K562 (cell line): ENCODE data around the gene SYT17. TPM values are rescaled to one million over a fixed set of nuclear protein-coding genes. Genes with fewer than 3 reads are reported as not detected.

Experiments
- BHLHE40 ChIP-seq: IDR thresholded peaks from 2 replicates; pipeline ENCODE4 v1.6.1; 2011; ENCODE audit warnings: low read length, improper control_type of control experiment
- CBFA2T2 ChIP-seq: fragments of 450-650 bp; conservative IDR thresholded peaks from 2 replicates; pipeline ENCODE4 v1.6.1; 2017; ENCODE audit warnings: mild to moderate bottlenecking
- CTBP1 ChIP-seq: fragments of 450-650 bp; IDR thresholded peaks from 2 replicates; pipeline ENCODE4 v1.6.1; 2016; ENCODE audit warnings: borderline replicate concordance
- MBD2 ChIP-seq: sonication (generic); IDR thresholded peaks from 2 replicates; pipeline ENCODE4 v1.6.1; 2016; ENCODE audit warnings: low read depth, borderline replicate concordance
- NCOA1 ChIP-seq: fragments of 450-650 bp; IDR thresholded peaks from 2 replicates; pipeline ENCODE4 v1.6.1; 2016; ENCODE audit warnings: low read depth
- NR2F6 ChIP-seq: fragments of 450-650 bp; formaldehyde crosslinking; IDR thresholded peaks from 2 replicates; pipeline ENCODE4 v1.4.0; 2020; ENCODE audit warnings: mild to moderate bottlenecking
- PHF20 ChIP-seq: fragments of 450-650 bp; IDR thresholded peaks from 2 replicates; pipeline ENCODE4 v1.6.1; 2018; ENCODE audit not compliant: partially characterized antibody
- POLR2AphosphoS5 ChIP-seq: IDR thresholded peaks from 2 replicates; pipeline ENCODE4 v1.6.1; 2011; ENCODE audit warnings: mild to moderate bottlenecking, low read depth, low read length, moderate library complexity; ENCODE audit not compliant: control insufficient read depth, insufficient read depth
- PYGO2 ChIP-seq: fragments of 450-650 bp; IDR thresholded peaks from 2 replicates; pipeline ENCODE4 v1.6.1; 2016; ENCODE audit warnings: mild to moderate bottlenecking, missing genetic modification characterization, moderate library complexity, missing compliant biosample characterization
- RCOR1 ChIP-seq, 2 experiments: IDR thresholded peaks; 2 replicates each; pipeline ENCODE4 v1.6.1; 2012; ENCODE audit warnings: low read depth in 2 of 2, low read length in 2 of 2, borderline replicate concordance in 1 of 2, improper control_type of control experiment in 1 of 2
- TBL1XR1 ChIP-seq, 2 experiments: IDR thresholded peaks; 2 replicates each; pipeline ENCODE4 v1.6.1; 2012; ENCODE audit warnings: improper control_type of control experiment in 2 of 2, low read length in 2 of 2, mild to moderate bottlenecking in 1 of 2
- ZEB2 ChIP-seq: fragments of 450-650 bp; IDR thresholded peaks from 2 replicates; pipeline ENCODE4 v1.6.1; 2016
- polyA plus RNA-seq, 8 experiments: library from polyadenylated mRNA; depleted of rRNA in 4 of 8; stranded (reverse) in 5 of 8; unstranded in 3 of 8; fragments of >200 nt; fragmentation: Nextera tagmentation in 2 of 8; fragmentation: Illumina TruSeq in 1 of 8; extraction: Ambion mirVana in 2 of 8; extraction: Trizol in 1 of 8; gene quantifications; 2 replicates each; pipeline versions ENCODE4 v1.2.1 to v1.2.3, GENCODE V29; 2011 to 2014; ENCODE audit warnings: inconsistent platforms in 1 of 8, missing spikeins in 1 of 8
- total RNA-seq, 7 experiments: library from RNA; depleted of rRNA in 6 of 7; stranded (reverse); fragments of >200 nt in 6 of 7; fragmentation: Illumina TruSeq in 2 of 7; extraction: Trizol in 2 of 7; gene quantifications; 2 replicates each; pipeline versions ENCODE4 v1.2.1 to v1.2.3, GENCODE V29; 2011 to 2021; ENCODE audit warnings: low replicate concordance in 1 of 7
- TF ChIP-seq, protein P1 (sequence below): fragments of 450-650 bp; IDR thresholded peaks from 2 replicates; pipeline ENCODE4 v1.6.1; 2016; ENCODE audit warnings: mild to moderate bottlenecking, moderate library complexity
- TF ChIP-seq, protein P2 (sequence below): sonication (generic); formaldehyde crosslinking; IDR thresholded peaks from 2 replicates; pipeline ENCODE4 v1.5.0; 2020; ENCODE audit warnings: missing genetic modification reagents
- TF ChIP-seq, protein P3 (sequence below): fragments of 450-650 bp; IDR thresholded peaks from 2 replicates; pipeline ENCODE4 v1.7.0; 2016; ENCODE audit warnings: borderline replicate concordance

SYT17 gene
- total and polyA plus RNA-seq, 9 of the 15 experiments (the other 6 are each of a cell fraction or from before 2014, with no cell fraction given) = not detected

- TF ChIP-seq, protein P1, sequence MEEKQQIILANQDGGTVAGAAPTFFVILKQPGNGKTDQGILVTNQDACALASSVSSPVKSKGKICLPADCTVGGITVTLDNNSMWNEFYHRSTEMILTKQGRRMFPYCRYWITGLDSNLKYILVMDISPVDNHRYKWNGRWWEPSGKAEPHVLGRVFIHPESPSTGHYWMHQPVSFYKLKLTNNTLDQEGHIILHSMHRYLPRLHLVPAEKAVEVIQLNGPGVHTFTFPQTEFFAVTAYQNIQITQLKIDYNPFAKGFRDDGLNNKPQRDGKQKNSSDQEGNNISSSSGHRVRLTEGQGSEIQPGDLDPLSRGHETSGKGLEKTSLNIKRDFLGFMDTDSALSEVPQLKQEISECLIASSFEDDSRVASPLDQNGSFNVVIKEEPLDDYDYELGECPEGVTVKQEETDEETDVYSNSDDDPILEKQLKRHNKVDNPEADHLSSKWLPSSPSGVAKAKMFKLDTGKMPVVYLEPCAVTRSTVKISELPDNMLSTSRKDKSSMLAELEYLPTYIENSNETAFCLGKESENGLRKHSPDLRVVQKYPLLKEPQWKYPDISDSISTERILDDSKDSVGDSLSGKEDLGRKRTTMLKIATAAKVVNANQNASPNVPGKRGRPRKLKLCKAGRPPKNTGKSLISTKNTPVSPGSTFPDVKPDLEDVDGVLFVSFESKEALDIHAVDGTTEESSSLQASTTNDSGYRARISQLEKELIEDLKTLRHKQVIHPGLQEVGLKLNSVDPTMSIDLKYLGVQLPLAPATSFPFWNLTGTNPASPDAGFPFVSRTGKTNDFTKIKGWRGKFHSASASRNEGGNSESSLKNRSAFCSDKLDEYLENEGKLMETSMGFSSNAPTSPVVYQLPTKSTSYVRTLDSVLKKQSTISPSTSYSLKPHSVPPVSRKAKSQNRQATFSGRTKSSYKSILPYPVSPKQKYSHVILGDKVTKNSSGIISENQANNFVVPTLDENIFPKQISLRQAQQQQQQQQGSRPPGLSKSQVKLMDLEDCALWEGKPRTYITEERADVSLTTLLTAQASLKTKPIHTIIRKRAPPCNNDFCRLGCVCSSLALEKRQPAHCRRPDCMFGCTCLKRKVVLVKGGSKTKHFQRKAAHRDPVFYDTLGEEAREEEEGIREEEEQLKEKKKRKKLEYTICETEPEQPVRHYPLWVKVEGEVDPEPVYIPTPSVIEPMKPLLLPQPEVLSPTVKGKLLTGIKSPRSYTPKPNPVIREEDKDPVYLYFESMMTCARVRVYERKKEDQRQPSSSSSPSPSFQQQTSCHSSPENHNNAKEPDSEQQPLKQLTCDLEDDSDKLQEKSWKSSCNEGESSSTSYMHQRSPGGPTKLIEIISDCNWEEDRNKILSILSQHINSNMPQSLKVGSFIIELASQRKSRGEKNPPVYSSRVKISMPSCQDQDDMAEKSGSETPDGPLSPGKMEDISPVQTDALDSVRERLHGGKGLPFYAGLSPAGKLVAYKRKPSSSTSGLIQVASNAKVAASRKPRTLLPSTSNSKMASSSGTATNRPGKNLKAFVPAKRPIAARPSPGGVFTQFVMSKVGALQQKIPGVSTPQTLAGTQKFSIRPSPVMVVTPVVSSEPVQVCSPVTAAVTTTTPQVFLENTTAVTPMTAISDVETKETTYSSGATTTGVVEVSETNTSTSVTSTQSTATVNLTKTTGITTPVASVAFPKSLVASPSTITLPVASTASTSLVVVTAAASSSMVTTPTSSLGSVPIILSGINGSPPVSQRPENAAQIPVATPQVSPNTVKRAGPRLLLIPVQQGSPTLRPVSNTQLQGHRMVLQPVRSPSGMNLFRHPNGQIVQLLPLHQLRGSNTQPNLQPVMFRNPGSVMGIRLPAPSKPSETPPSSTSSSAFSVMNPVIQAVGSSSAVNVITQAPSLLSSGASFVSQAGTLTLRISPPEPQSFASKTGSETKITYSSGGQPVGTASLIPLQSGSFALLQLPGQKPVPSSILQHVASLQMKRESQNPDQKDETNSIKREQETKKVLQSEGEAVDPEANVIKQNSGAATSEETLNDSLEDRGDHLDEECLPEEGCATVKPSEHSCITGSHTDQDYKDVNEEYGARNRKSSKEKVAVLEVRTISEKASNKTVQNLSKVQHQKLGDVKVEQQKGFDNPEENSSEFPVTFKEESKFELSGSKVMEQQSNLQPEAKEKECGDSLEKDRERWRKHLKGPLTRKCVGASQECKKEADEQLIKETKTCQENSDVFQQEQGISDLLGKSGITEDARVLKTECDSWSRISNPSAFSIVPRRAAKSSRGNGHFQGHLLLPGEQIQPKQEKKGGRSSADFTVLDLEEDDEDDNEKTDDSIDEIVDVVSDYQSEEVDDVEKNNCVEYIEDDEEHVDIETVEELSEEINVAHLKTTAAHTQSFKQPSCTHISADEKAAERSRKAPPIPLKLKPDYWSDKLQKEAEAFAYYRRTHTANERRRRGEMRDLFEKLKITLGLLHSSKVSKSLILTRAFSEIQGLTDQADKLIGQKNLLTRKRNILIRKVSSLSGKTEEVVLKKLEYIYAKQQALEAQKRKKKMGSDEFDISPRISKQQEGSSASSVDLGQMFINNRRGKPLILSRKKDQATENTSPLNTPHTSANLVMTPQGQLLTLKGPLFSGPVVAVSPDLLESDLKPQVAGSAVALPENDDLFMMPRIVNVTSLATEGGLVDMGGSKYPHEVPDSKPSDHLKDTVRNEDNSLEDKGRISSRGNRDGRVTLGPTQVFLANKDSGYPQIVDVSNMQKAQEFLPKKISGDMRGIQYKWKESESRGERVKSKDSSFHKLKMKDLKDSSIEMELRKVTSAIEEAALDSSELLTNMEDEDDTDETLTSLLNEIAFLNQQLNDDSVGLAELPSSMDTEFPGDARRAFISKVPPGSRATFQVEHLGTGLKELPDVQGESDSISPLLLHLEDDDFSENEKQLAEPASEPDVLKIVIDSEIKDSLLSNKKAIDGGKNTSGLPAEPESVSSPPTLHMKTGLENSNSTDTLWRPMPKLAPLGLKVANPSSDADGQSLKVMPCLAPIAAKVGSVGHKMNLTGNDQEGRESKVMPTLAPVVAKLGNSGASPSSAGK = peak; percentile 22; the same call in 1 of the 2 replicates
- TF ChIP-seq NR2F6 (CRISPR knock-in tag) (no peak), CBFA2T2 (peak; percentile 37; the same call in 1 of the 2 replicates), BHLHE40 (0 out of 2 replicates have a peak, but pooled peaks have one; percentile 27), MBD2 (no peak), NCOA1 (peak; percentile 85), TBL1XR1 (IDR thresholded peaks at IDR 0.05; ENCODE audit: low read length in 2 of 2) (0 out of 4 replicates have a peak, but pooled peaks of 1 of the 2 experiments have one; percentile 72), ZEB2 (peak; percentile 80), POLR2AphosphoS5 (no peak), RCOR1 (IDR thresholded peaks at IDR 0.05; ENCODE audit: borderline replicate concordance in 1 of 2, low read depth in 2 of 2, low read length in 2 of 2) (0 out of 4 replicates have a peak, but pooled peaks of 1 of the 2 experiments have one; percentile 10), CTBP1 (peak; percentile 53; the same call in 1 of the 2 replicates), PYGO2 (tag) (0 out of 2 replicates have a peak, but pooled peaks have one; percentile 46), PHF20 (peak; percentile 39)
- TF ChIP-seq, protein P2, sequence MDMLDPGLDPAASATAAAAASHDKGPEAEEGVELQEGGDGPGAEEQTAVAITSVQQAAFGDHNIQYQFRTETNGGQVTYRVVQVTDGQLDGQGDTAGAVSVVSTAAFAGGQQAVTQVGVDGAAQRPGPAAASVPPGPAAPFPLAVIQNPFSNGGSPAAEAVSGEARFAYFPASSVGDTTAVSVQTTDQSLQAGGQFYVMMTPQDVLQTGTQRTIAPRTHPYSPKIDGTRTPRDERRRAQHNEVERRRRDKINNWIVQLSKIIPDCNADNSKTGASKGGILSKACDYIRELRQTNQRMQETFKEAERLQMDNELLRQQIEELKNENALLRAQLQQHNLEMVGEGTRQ = peak; percentile 96
- TF ChIP-seq, protein P3, sequence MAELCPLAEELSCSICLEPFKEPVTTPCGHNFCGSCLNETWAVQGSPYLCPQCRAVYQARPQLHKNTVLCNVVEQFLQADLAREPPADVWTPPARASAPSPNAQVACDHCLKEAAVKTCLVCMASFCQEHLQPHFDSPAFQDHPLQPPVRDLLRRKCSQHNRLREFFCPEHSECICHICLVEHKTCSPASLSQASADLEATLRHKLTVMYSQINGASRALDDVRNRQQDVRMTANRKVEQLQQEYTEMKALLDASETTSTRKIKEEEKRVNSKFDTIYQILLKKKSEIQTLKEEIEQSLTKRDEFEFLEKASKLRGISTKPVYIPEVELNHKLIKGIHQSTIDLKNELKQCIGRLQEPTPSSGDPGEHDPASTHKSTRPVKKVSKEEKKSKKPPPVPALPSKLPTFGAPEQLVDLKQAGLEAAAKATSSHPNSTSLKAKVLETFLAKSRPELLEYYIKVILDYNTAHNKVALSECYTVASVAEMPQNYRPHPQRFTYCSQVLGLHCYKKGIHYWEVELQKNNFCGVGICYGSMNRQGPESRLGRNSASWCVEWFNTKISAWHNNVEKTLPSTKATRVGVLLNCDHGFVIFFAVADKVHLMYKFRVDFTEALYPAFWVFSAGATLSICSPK = no peak
Measured at GRCh38 chr16:19153876-19154275, 14.2 kb upstream of the SYT17 start (continued).
